HG03159 (cell line): Measurements from ENCODE around the gene ARHGAP23.
"Not testable (repeated sequence)": the region's sequence is repeated elsewhere in the genome, so short reads cannot be mapped to it uniquely, and the experiment has no call there.

Experiments
- ATAC-seq: cut with Tn5 transposase; IDR thresholded peaks from one replicate; pipeline ENCODE4 v1.9.1; 2021; ENCODE audit warnings: mild to moderate bottlenecking, moderate library complexity; ENCODE audit not compliant: unreplicated experiment

Gene ARHGAP23

GRCh38 chr17:38510421-38511149 is 82.3 kb downstream of the ARHGAP23 start:
- ATAC-seq, result no peak

GRCh38 chr17:38511150-38512108 is 83.2 kb downstream of the ARHGAP23 start:
- no peak for ATAC-seq

- no peak for ATAC-seq
Observed at GRCh38 chr17:38512473-38513058, 84.3 kb downstream of the ARHGAP23 start.

- not testable (repeated sequence) for ATAC-seq
Observed at GRCh38 chr17:38526526-38526925, 98.3 kb downstream of the ARHGAP23 start.

DNA sequence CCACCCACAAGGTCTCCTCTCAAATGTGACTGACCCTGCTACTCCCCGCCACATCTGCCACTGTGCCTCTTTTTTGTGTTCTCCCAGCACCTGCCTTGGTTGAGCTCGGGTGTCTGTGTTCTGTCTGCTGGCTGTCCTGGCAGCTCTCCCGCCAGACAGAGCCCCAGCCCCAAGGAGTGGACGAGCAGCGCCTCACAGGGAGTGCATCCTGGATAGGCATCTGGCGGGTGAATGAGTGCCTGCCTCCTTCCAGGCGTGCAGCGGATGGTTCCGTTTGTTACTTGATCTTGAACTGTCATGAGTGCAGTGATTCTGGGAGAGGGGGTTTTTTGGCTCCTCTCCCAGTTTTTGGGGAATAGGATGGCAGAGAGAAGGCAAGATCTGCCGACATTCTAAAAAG is 99.9 kb downstream of the ARHGAP23 start:
- ATAC-seq, result not testable (repeated sequence)

GRCh38 chr17:38530856-38531255 is 102.6 kb downstream of the ARHGAP23 start:
- not testable (repeated sequence) for ATAC-seq

GRCh38 chr17:38531761-38532160 is 103.5 kb downstream of the ARHGAP23 start:
- not testable (repeated sequence) for ATAC-seq

- ATAC-seq, result no peak
Observed at GRCh38 chr17:38532451-38532850, 104.2 kb downstream of the ARHGAP23 start.

- ATAC-seq, result no peak
Observed at GRCh38 chr17:38533241-38533640, 105.0 kb downstream of the ARHGAP23 start.

DNA sequence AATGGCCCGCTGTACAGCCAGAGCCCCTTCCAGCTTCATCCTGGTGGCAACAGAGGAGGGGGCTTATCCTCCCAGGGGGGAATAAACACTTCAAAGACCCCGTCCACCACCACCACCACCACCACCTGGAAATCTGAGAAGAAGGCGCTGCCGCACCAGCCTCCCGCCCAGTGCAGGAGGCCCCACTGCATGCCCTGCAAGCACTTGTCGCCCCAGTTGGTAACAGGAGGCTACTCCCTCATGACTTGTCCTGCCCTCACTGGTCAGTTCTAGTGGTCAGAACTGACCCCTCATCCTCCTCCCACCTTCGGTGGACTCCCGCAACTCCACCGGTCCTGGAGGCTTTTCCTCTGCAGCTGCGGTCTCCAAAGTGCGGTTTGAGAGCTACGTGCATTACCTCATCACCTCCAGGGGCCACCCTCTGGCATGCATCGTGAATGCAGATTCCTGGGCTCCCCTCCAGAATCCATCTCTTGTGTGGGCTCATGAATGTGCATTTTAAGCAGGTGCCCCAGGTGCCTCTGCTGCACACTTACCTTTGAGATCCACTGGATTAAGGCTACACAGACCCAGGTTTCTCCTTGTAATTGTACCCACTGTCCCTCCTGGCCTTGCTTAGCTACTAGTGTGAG is 105.7 kb downstream of the ARHGAP23 start:
- ATAC-seq, result no peak

DNA sequence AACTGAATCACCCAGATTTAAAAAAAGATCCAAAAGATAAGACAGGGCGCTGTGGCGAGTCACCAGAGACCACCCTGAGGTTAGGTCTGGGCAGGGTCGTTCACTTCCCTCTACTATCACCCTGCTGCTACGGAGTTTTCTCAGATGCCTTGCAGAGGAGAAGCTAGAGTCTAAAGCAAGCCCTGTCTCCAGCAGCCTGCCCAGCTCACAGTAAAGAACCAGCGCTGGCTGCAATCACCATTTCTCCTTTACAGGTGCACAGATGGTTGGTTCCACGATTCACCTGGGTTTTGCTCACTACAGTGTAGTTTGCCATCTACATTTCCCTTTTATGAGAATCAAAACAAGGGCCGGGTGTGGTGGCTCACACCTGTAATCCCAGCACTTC is 106.2 kb downstream of the ARHGAP23 start:
- ATAC-seq, result no peak

DNA sequence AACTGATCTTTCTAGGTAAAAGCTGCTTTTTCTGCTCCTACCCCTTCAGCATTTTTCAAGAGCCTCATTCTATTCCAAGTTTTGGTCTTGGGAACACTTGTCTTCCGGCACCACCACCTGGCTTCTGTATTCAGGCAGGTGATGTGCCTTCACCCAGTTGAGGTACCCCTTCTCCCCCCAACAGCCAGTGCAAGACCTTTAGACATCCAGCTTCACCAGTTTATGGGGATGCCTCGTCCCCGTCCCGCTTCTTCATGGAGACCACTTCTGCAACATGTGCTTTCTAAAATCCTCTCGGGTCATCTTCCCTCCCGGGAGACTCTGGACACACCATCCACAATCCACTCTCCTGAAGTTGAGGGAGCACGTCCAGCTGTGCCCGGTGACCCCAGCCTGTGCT is 107.6 kb downstream of the ARHGAP23 start:
- no peak for ATAC-seq

DNA sequence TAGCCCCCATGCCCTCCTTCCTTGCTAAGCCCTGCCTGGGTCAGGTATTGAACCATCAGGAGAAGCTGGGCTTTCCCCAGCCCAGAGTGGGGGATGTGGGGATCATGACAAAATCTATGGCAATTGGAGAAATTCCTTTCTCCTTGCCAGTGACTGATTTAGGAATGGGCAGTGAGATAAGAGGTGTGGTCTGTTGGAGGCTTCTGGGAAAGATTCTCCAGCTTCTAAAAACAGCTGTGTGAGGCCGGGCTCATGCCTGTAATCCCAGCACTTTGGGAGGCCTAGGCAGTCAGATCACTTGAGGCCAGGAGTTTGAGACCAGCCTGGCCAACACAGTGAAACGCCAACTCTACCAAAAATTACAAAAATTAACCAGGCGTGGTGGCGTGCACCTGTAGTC is 108.4 kb downstream of the ARHGAP23 start:
- no peak for ATAC-seq

DNA sequence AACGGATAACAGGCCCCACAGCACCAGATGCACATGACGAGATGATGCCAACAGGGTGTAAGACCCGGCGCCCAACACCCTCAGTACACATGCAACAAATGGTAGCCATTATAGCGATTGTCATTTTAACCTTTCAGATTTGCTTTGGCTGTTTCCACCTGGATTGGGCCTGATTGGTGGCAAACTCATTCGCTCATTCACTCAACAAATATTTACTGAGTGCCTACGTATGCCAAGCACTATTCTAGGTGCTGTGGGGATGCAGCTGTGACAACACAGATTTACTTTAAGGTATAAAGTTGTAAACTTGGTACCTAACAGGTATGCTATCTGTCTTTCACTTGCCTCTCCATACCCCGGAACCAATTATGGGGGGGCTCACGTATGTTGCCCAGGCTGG is 110.6 kb downstream of the ARHGAP23 start:
- no peak for ATAC-seq

DNA sequence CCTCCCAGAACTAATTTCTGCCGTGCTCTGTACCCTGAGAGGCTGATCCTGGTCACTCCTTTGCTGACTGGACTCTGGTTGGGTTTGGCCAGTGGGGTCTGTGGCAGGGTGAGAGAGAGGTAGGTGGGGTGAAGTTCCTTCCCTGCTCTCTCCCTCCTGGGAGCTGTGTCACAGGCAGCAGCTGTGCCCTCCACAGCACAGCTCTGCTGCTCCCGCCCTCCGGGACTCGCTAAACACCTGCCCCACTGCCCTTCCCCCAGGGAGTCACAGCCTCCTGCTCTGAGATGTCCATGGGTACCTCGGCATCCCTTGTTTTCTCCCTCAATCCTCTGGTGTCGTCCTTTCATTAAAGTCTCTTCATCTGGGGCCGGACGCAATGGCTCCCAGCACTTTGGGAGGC is 111.1 kb downstream of the ARHGAP23 start:
- ATAC-seq, result no peak

DNA sequence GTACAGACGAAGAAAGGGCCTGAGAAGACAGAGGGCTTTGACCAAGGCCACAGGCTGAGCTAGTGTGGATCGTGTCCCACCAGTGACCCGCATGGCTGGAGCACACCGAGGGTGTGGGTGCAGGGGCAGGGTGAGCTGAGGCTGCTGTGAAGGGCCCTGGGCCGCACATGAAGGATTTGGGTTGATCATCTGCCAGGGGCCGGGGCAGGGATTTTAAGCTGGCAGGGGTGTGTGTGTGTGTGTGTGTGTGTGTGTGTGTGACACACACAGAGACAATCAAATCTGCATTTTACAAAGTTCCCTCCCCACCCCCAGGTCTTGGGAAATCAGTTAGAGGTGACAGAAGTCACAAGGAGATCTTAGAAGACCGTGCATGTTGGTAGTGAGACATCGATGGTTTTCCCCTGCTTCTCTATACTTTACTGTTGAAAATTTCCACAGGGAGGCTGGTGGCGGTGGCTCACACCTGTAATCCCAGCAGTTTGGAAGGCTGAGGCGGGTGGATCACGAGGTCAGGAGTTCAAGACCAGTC is 112.3 kb downstream of the ARHGAP23 start:
- no peak for ATAC-seq

DNA sequence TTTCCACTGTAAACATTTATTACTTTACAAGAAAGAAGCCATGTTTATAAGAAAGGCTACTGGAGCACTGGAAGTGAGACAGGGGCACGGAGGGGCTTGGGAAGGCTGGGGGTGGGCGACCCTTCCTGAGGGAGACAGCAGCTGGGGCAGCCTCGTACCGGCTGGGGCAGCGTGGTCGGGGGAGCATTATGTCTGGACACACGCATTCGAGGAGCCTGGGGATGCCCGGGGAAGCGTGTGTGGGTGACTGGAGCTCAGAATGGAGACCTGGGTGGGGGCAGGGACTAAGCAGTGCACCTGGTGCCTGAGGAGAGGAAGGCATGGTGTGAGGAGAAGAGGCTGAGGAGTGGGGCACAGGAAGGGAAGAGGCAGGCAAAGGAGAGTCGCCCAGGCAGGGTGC is 113.0 kb downstream of the ARHGAP23 start:
- ATAC-seq, result no peak

GRCh38 chr17:38542286-38542685 is 114.0 kb downstream of the ARHGAP23 start:
- no peak for ATAC-seq

GRCh38 chr17:38543403-38544174 is 115.3 kb downstream of the ARHGAP23 start:
- ATAC-seq, result no peak

GRCh38 chr17:38544175-38544838 is 116.0 kb downstream of the ARHGAP23 start:
- ATAC-seq, result no peak
